GM19324 (cell line): ENCODE data around the gene TAAR8.
"Not testable (repeated sequence)": the region's sequence is repeated elsewhere in the genome, so short reads cannot be mapped to it uniquely, and the experiment has no call there.

Experiments used
- ATAC-seq: cut with Tn5 transposase; IDR thresholded peaks from one replicate; pipeline ENCODE4 v1.9.1; 2021; ENCODE audit warnings: mild to moderate bottlenecking, moderate library complexity; ENCODE audit not compliant: unreplicated experiment, low FRiP score

The TAAR8 gene

GRCh38 chr6:132552372-132552771 lies at the start of gene TAAR8:
TSS of gene TAAR8 (plus strand) at chr6:132552672. CDS start at chr6:132552693, 21 bp downstream.
- ATAC-seq = no peak

- ATAC-seq = no peak
These were observed 47.7 kb upstream of the TAAR8 start for GRCh38 chr6:132504757-132505156.

- ATAC-seq = no peak
These were observed 47.3 kb upstream of the TAAR8 start for GRCh38 chr6:132505158-132505557.

- ATAC-seq = no peak
These were observed 46.0 kb upstream of the TAAR8 start for GRCh38 chr6:132506461-132506860.

- ATAC-seq = no peak
These were observed 45.3 kb upstream of the TAAR8 start for GRCh38 chr6:132506869-132507808.

- no peak for ATAC-seq
These were observed 41.2 kb upstream of the TAAR8 start for GRCh38 chr6:132511210-132511830.

- no peak for ATAC-seq
These were observed 40.6 kb upstream of the TAAR8 start for GRCh38 chr6:132511831-132512220.

- no peak for ATAC-seq
These were observed 40.2 kb upstream of the TAAR8 start for GRCh38 chr6:132512342-132512637.

GRCh38 chr6:132512638-132513632 lies 39.5 kb upstream of the TAAR8 start, which contains the start of gene STX7:
TSS of gene STX7 (minus strand) at chr6:132513116. CDS start at chr6:132503530, 9,586 bp downstream.
- peak; percentile 95 for ATAC-seq

- no peak for ATAC-seq
These were observed 38.5 kb upstream of the TAAR8 start for GRCh38 chr6:132513831-132514545.

GRCh38 chr6:132515386-132515785 lies 37.1 kb upstream of the TAAR8 start:
- no peak for ATAC-seq

GRCh38 chr6:132520953-132521352 lies 31.5 kb upstream of the TAAR8 start:
- ATAC-seq = no peak

GRCh38 chr6:132524646-132525045 lies 27.8 kb upstream of the TAAR8 start:
- no peak for ATAC-seq

GRCh38 chr6:132525866-132526265 lies 26.6 kb upstream of the TAAR8 start:
- ATAC-seq = no peak

- ATAC-seq = no peak
These were observed 26.0 kb upstream of the TAAR8 start for GRCh38 chr6:132526461-132526860.

GRCh38 chr6:132527791-132528190 lies 24.7 kb upstream of the TAAR8 start:
- no peak for ATAC-seq

GRCh38 chr6:132530293-132530974 lies 22.0 kb upstream of the TAAR8 start:
- ATAC-seq = peak; percentile 63

- not testable (repeated sequence) for ATAC-seq
These were observed 17.9 kb upstream of the TAAR8 start for GRCh38 chr6:132534546-132534945.

GRCh38 chr6:132537145-132537544 lies 15.3 kb upstream of the TAAR8 start:
- ATAC-seq = no peak
